Activated naive CD4-positive, alpha-beta T cell treated with Interleukin-2 at 50 U/mL for 16 hours (primary cell): ENCODE results near the gene SNRNP200.

Source experiments
- DNase-seq: peaks from one replicate; pipeline ENCODE4 v3.0.0-alpha.2; 2020

Gene SNRNP200

GRCh38 chr2:96248624-96249023 is 56.7 kb downstream of the SNRNP200 start:
- no peak for DNase-seq

- no peak for DNase-seq
Measured at GRCh38 chr2:96247896-96248295, 57.5 kb downstream of the SNRNP200 start.

GRCh38 chr2:96247009-96247408 is 58.3 kb downstream of the SNRNP200 start:
- DNase-seq, result no peak

- DNase-seq, result no peak
Measured at GRCh38 chr2:96245609-96246390, 59.5 kb downstream of the SNRNP200 start.

GRCh38 chr2:96243843-96244242 is 61.5 kb downstream of the SNRNP200 start:
- no peak for DNase-seq

- peak; percentile 56 for DNase-seq
Measured at GRCh38 chr2:96241900-96242611, 63.3 kb downstream of the SNRNP200 start.

GRCh38 chr2:96241227-96241626 is 64.1 kb downstream of the SNRNP200 start:
- no peak for DNase-seq

- no peak for DNase-seq
Measured at GRCh38 chr2:96240341-96241038, 64.9 kb downstream of the SNRNP200 start.

GRCh38 chr2:96239745-96240264 is 65.5 kb downstream of the SNRNP200 start:
- no peak for DNase-seq

GRCh38 chr2:96239091-96239490 is 66.3 kb downstream of the SNRNP200 start:
- no peak for DNase-seq

GRCh38 chr2:96238266-96238665 is 67.1 kb downstream of the SNRNP200 start:
- DNase-seq, result no peak

- DNase-seq, result no peak
Measured at GRCh38 chr2:96236882-96237281, 68.5 kb downstream of the SNRNP200 start.

- no peak for DNase-seq
Measured at GRCh38 chr2:96233880-96234316, 71.4 kb downstream of the SNRNP200 start.

GRCh38 chr2:96233436-96233835 is 71.9 kb downstream of the SNRNP200 start:
- no peak for DNase-seq

GRCh38 chr2:96231316-96231715 is 74.0 kb downstream of the SNRNP200 start:
- DNase-seq, result no peak

- no peak for DNase-seq
Measured at GRCh38 chr2:96225016-96225533, 80.3 kb downstream of the SNRNP200 start.
